GM06990 (cell line): Measurements from ENCODE around the gene SUGCT.

Experiments
- DNase-seq: peaks from one replicate; pipeline ENCODE4 v3.0.0-alpha.2; 2011; ENCODE audit not compliant: insufficient read length; ENCODE audit errors: extremely low read depth
- H3K27me3 ChIP-seq: replicated peaks from 2 replicates; pipeline ENCODE4 v1.6.0; 2011; ENCODE audit warnings: low read length; ENCODE audit not compliant: control insufficient read depth, insufficient read depth
- H3K36me3 ChIP-seq: 2 replicates; pipeline ENCODE4 v1.5.1; 2011; ENCODE audit warnings: low read length; ENCODE audit not compliant: control insufficient read depth, insufficient read depth
- H3K4me3 ChIP-seq: replicated peaks from 2 replicates; pipeline ENCODE4 v1.5.1; 2011; ENCODE audit warnings: low read depth, mild to moderate bottlenecking, control low read depth, low read length
- TF ChIP-seq, protein P1 (sequence below): IDR thresholded peaks from 2 replicates; pipeline ENCODE4 v1.5.1; 2011; ENCODE audit warnings: low read length, control low read depth, mild to moderate bottlenecking, inconsistent platforms; ENCODE audit not compliant: insufficient read depth, poor library complexity, severe bottlenecking

Gene SUGCT

GRCh38 chr7:40775877-40776276, 641.1 kb downstream of the SUGCT start:
- no peaks in the 10 kb centered on the region for H3K27me3 ChIP-seq
- H3K36me3 ChIP-seq, result no peaks in the 10 kb centered on the region
- no peak overlapping the region for H3K4me3 ChIP-seq
- TF ChIP-seq, protein P1, sequence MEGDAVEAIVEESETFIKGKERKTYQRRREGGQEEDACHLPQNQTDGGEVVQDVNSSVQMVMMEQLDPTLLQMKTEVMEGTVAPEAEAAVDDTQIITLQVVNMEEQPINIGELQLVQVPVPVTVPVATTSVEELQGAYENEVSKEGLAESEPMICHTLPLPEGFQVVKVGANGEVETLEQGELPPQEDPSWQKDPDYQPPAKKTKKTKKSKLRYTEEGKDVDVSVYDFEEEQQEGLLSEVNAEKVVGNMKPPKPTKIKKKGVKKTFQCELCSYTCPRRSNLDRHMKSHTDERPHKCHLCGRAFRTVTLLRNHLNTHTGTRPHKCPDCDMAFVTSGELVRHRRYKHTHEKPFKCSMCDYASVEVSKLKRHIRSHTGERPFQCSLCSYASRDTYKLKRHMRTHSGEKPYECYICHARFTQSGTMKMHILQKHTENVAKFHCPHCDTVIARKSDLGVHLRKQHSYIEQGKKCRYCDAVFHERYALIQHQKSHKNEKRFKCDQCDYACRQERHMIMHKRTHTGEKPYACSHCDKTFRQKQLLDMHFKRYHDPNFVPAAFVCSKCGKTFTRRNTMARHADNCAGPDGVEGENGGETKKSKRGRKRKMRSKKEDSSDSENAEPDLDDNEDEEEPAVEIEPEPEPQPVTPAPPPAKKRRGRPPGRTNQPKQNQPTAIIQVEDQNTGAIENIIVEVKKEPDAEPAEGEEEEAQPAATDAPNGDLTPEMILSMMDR, result no peak
- no peak for DNase-seq

DNA sequence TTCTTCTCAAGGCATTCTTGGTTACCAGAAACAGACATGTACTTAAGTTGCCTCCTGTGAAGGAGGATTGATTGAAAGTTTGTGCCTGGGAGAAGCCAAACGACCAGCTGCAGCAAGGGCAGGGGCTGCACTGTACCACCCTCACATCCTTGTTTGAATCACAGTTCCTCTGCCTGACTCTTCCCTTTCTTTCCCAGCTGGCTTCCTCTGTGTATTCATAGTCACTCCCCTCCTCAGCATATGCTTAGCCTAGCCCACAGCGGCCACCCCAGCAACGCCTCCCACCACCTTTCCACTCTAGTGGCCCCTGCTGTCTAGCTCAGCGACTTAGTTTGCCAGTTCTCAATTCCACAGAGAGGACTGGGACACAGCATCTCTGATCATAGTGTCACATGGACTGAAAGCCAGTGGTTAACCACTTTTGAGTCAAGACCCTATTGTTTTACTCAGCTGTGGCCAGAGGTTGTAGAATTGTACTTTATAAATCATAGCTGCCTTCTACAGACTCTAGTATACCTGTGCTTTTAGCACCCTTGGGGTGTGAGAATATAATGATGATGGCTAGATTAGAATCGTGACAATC, 643.0 kb downstream of the SUGCT start:
- no peaks in the 10 kb centered on the region for H3K27me3 ChIP-seq
- no peak for DNase-seq
- H3K4me3 ChIP-seq, result no peak overlapping the region
- TF ChIP-seq, protein P1, result no peak
- H3K36me3 ChIP-seq, result no peaks in the 10 kb centered on the region

- no peak for DNase-seq
- Histone ChIP-seq H3K36me3 (no peaks in the 10 kb centered on the region), H3K27me3 (no peaks in the 10 kb centered on the region), H3K4me3 (no peak overlapping the region)
- TF ChIP-seq, protein P1, result no peak
These were observed 645.7 kb downstream of the SUGCT start for GRCh38 chr7:40780460-40780859.

DNA sequence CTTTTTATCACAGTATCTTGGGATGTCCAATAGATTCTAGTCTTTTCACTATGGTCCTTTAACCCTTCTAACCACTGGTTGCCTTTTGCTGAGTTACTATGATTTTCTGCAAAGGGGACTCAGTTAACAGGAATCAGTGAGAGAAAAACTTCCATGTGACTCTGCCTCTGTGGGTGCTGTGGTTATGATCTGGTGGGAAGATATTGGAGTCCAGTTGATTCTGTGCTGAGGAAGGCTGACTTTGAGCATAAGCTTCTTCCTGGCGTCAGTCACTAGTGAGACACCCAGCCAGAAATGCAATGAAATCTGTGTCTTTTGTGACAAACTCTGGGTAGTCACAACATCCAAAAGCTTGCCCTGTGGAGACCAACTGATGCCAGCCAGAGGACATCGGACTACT, 648.0 kb downstream of the SUGCT start:
- Histone ChIP-seq H3K4me3 (no peak overlapping the region), H3K36me3 (no peaks in the 10 kb centered on the region), H3K27me3 (no peaks in the 10 kb centered on the region)
- no peak for DNase-seq
- TF ChIP-seq, protein P1, result no peak

DNA sequence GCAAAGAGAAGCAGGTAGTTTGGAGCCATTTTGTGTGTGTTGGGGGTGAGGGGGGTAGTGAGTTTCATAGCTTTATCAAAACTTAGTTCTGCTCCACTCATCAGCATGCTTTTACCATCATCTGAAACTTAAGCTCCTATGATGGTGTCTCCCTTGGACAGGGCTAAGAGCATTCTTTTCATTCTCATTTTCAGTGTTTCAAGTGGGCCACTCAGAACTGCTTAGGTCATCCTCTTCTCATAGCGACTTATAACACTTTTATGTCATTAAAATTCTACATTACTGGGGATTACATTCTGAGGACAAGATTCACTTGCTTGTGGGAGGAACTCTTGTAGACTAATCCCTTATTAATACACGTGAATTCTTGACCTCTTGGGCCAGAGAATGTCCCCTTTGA, 649.4 kb downstream of the SUGCT start:
- no peak for DNase-seq
- no peaks in the 10 kb centered on the region for H3K27me3 ChIP-seq
- H3K4me3 ChIP-seq, result no peak overlapping the region
- no peaks in the 10 kb centered on the region for H3K36me3 ChIP-seq
- TF ChIP-seq, protein P1, result no peak

- no peak overlapping the region for H3K4me3 ChIP-seq
- DNase-seq, result no peak
- H3K36me3 ChIP-seq, result no peaks in the 10 kb centered on the region
- TF ChIP-seq, protein P1, result no peak
- H3K27me3 ChIP-seq, result no peaks in the 10 kb centered on the region
These were observed 652.1 kb downstream of the SUGCT start for GRCh38 chr7:40786909-40787308.
